ENCODE results near the gene RXRA. TPM values are rescaled to one million over a fixed set of nuclear protein-coding genes. Genes with fewer than 3 reads are reported as not detected.

Gene RXRA
- total and polyA plus RNA-seq, 2 of the 13 experiments (the other 11 are each of a cell fraction or from before 2014, with no cell fraction given), result 18.9 to 29.2 TPM

DNA sequence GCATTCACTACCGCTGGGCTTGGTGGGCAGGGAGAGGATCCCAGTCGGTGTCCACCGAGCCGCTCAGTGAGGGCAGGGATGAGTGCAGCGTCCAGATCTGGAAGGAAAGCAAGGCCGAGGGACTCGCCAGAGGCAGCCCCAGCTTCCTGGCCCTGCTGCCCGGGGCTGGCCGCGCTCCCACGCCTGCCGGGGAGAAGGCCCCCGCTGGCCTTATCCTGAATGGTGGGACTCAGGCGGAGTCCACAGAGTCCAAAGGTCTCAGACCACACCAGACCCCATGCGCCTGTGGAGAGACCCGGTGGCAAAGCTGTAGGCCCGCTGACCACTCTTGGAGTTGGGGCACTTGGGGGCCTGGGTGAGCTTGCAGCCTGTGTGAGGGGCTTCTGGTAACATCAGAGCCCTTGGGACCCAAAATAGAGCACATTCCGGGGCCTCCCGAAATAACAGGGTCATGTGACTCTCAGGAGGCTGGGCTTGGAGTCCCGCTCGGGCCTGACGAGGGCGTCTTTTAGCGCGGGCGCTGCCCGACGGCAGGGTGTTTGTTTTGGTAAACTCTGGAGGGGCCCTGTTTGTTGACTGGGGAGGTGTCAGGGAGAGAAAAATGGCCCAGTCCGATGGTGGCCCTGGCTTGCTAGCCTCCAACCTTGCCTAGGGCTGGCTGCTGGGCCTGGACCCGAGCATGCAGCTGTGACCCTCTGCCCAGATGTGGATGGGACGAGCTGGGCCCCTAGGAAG is 2.8 kb downstream of the RXRA start (continued):
- TF ChIP-seq, protein P1, sequence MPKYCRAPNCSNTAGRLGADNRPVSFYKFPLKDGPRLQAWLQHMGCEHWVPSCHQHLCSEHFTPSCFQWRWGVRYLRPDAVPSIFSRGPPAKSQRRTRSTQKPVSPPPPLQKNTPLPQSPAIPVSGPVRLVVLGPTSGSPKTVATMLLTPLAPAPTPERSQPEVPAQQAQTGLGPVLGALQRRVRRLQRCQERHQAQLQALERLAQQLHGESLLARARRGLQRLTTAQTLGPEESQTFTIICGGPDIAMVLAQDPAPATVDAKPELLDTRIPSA (CRISPR knock-in tag; IDR thresholded peaks at IDR 0.05; ENCODE audit: borderline replicate concordance), result no peak
- TF ChIP-seq, protein P2, sequence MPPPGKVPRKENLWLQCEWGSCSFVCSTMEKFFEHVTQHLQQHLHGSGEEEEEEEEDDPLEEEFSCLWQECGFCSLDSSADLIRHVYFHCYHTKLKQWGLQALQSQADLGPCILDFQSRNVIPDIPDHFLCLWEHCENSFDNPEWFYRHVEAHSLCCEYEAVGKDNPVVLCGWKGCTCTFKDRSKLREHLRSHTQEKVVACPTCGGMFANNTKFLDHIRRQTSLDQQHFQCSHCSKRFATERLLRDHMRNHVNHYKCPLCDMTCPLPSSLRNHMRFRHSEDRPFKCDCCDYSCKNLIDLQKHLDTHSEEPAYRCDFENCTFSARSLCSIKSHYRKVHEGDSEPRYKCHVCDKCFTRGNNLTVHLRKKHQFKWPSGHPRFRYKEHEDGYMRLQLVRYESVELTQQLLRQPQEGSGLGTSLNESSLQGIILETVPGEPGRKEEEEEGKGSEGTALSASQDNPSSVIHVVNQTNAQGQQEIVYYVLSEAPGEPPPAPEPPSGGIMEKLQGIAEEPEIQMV (CRISPR knock-in tag; IDR thresholded peaks at IDR 0.05; ENCODE audit: low read depth), result peak; percentile 50; the same call in 1 of the 2 replicates
- TF ChIP-seq ZBTB21 (CRISPR knock-in tag; IDR thresholded peaks at IDR 0.05) (no peak), CAMTA2 (CRISPR knock-in tag; IDR thresholded peaks at IDR 0.05; ENCODE audit: borderline replicate concordance) (peak; percentile 46; the same call in 1 of the 2 replicates), ZKSCAN5 (CRISPR knock-in tag; IDR thresholded peaks at IDR 0.05) (no peak), ZNF10 (CRISPR knock-in tag; IDR thresholded peaks at IDR 0.05; ENCODE audit: borderline replicate concordance, low read depth) (no peak), PRPF4 (IDR thresholded peaks at IDR 0.05; ENCODE audit: low read depth, low read length, poor library complexity, severe bottlenecking) (no peak), ZNF761 (CRISPR knock-in tag; conservative IDR thresholded peaks at IDR 0.05) (peak; percentile 79; the same call in 1 of the 2 replicates), RELA (CRISPR knock-in tag; IDR thresholded peaks at IDR 0.05) (no peak), ZNF672 (CRISPR knock-in tag; IDR thresholded peaks at IDR 0.05) (peak; percentile 87), ADNP (CRISPR knock-in tag; IDR thresholded peaks at IDR 0.05) (no peak), MATR3 (CRISPR knock-in tag; IDR thresholded peaks at IDR 0.05) (no peak), NPAS2 (CRISPR knock-in tag; IDR thresholded peaks at IDR 0.05; ENCODE audit: borderline replicate concordance) (no peak), SUZ12 (IDR thresholded peaks at IDR 0.05; ENCODE audit: low read depth, low read length) (no peak), ZBTB42 (CRISPR knock-in tag; IDR thresholded peaks at IDR 0.05) (no peak), ZNF768 (CRISPR knock-in tag; IDR thresholded peaks at IDR 0.05) (0 out of 2 replicates have a peak, but pooled peaks have one; percentile 18)
- TF ChIP-seq, protein P3, sequence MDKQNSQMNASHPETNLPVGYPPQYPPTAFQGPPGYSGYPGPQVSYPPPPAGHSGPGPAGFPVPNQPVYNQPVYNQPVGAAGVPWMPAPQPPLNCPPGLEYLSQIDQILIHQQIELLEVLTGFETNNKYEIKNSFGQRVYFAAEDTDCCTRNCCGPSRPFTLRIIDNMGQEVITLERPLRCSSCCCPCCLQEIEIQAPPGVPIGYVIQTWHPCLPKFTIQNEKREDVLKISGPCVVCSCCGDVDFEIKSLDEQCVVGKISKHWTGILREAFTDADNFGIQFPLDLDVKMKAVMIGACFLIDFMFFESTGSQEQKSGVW (CRISPR knock-in tag; IDR thresholded peaks at IDR 0.05; ENCODE audit: borderline replicate concordance), result no peak
- TF ChIP-seq, protein P4, sequence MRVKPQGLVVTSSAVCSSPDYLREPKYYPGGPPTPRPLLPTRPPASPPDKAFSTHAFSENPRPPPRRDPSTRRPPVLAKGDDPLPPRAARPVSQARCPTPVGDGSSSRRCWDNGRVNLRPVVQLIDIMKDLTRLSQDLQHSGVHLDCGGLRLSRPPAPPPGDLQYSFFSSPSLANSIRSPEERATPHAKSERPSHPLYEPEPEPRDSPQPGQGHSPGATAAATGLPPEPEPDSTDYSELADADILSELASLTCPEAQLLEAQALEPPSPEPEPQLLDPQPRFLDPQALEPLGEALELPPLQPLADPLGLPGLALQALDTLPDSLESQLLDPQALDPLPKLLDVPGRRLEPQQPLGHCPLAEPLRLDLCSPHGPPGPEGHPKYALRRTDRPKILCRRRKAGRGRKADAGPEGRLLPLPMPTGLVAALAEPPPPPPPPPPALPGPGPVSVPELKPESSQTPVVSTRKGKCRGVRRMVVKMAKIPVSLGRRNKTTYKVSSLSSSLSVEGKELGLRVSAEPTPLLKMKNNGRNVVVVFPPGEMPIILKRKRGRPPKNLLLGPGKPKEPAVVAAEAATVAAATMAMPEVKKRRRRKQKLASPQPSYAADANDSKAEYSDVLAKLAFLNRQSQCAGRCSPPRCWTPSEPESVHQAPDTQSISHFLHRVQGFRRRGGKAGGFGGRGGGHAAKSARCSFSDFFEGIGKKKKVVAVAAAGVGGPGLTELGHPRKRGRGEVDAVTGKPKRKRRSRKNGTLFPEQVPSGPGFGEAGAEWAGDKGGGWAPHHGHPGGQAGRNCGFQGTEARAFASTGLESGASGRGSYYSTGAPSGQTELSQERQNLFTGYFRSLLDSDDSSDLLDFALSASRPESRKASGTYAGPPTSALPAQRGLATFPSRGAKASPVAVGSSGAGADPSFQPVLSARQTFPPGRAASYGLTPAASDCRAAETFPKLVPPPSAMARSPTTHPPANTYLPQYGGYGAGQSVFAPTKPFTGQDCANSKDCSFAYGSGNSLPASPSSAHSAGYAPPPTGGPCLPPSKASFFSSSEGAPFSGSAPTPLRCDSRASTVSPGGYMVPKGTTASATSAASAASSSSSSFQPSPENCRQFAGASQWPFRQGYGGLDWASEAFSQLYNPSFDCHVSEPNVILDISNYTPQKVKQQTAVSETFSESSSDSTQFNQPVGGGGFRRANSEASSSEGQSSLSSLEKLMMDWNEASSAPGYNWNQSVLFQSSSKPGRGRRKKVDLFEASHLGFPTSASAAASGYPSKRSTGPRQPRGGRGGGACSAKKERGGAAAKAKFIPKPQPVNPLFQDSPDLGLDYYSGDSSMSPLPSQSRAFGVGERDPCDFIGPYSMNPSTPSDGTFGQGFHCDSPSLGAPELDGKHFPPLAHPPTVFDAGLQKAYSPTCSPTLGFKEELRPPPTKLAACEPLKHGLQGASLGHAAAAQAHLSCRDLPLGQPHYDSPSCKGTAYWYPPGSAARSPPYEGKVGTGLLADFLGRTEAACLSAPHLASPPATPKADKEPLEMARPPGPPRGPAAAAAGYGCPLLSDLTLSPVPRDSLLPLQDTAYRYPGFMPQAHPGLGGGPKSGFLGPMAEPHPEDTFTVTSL (CRISPR knock-in tag; IDR thresholded peaks at IDR 0.05; ENCODE audit: borderline replicate concordance), result peak; percentile 47; the same call in 1 of the 2 replicates
- TF ChIP-seq, protein P5, sequence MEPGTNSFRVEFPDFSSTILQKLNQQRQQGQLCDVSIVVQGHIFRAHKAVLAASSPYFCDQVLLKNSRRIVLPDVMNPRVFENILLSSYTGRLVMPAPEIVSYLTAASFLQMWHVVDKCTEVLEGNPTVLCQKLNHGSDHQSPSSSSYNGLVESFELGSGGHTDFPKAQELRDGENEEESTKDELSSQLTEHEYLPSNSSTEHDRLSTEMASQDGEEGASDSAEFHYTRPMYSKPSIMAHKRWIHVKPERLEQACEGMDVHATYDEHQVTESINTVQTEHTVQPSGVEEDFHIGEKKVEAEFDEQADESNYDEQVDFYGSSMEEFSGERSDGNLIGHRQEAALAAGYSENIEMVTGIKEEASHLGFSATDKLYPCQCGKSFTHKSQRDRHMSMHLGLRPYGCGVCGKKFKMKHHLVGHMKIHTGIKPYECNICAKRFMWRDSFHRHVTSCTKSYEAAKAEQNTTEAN (CRISPR knock-in tag; conservative IDR thresholded peaks at IDR 0.05), result no peak
